Ecto neural progenitor cell (in vitro differentiated cells): ENCODE data around the gene DDX60.

Experiments used
- DNase-seq: peaks from one replicate; pipeline ENCODE4 v3.0.0-alpha.2; 2018; ENCODE audit warnings: low spot score

DDX60 gene

GRCh38 chr4:168208957-168209614 lies 109.5 kb downstream of the DDX60 start:
- no peak for DNase-seq

DNA sequence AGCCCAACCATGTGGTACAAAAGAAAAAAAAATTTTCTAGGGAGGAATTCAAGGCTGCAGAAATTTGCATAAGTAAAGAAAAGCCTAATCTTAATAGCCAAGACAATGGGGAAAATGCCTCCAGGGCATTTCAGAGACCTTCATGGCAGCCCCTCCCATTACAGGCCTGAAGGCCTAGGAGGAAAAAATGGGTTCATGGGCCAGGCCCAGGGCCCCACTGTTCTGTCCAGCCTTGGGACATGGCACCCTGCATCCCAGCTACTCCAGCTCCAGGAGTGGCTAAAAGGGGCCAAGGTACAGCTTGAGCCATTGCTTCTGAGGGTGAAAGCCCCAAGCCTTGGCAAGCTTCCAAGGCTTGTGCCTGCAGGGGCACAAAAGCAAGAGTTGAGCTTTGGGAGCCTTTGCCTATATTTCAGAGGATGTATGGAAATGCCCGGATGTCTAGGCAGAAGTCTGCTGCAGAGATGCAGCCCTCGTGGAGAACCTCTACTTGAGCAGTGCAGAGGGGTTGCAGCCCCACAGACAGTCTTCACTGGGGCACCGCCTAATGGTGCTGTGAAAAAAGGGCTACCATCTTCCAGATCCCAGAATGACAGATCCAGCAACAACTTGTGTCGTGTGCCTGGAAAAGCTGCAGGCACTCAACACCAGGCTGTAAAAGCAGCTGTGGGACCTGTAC lies 115.2 kb downstream of the DDX60 start:
- DNase-seq: no peak

- DNase-seq: no peak
These were observed 117.9 kb downstream of the DDX60 start for GRCh38 chr4:168200685-168201084.

- DNase-seq: no peak
These were observed 119.1 kb downstream of the DDX60 start for GRCh38 chr4:168199260-168199957.

DNA sequence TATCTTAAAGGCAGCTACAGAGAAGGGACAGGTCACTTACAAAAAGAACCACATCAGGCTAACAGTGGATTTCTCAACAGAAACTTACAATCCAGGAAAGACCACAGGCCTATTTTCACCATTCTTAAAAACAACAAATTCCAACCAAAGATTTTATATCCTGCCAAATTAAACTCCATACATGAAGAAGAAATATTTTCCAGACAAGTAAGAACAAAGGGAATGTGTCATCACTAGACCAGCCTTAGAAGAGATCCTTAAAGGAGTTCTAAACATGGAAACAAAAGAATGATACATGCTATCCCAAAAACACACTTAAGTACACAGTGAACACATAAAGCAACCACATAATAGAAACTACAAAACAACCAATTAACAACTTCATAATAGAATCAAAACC lies 120.6 kb downstream of the DDX60 start:
- DNase-seq: no peak

GRCh38 chr4:168188754-168189153 lies 129.8 kb downstream of the DDX60 start:
- no peak for DNase-seq

DNA sequence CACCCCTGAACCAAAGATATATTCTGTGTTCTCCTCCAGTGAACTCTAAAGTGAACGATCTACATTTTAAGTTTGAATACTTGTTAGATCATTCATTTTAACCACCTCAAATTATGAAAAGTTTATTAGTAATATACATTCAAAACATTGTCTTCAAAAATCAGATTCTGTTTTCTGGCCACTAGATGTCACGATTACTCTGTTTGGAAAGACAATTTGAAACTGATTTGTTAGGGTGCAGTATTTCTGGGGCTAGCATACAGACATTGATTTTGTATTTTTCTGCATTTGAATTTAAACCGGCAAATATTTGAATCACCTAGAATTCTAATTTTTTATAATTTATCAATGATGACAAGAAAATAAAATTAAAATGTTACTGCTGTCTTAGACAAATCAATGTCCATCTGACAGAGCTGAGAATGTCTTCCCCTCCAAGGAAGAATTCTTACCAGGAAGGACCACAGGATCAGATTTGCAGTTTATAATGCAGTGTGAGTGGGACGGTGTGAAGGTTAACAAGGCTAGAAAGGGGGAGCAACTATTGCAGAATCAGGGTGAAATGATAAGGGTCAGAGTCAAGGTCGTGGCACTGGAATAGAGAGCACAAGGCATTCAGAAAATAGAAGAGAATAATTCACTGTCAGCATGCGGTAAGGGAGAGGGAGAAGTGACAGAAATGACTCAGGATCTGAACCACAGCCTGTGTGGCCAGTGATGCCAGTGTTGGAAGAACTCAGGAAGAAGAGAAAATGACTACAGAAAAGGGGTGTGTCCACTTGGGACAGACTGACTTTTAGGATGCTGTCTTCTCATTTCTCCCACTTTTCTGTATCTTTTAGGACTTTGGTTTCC lies 134.6 kb downstream of the DDX60 start:
- DNase-seq: no peak

DNA sequence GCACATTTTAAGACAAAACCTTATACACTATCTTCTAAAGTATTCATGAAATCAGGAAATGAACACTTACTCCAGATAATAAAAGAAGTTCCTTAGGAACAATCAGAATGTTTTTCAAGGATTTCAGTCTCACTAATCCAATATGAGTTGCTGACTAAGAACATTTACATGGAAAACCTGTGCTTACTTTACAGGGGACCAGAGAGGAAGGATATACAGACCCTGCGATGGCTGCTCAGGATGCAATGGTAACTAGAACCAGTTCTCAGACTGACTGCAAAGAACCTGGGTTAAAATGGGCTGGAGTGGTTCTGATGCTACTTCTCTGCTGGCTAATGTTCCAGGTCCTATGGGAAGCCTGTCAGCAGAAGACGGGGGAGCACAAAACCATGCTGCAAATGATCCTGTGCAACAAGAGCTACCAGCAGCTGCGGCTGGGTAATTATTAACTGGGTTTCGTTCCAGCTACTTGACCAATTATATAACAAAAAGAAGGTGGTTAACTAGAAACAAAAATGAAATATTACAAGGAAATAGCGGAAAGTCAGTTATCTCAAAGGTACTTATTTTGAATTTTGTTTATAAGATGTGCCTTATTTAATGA lies 140.9 kb downstream of the DDX60 start:
- no peak for DNase-seq

- no peak for DNase-seq
These were observed 144.2 kb downstream of the DDX60 start for GRCh38 chr4:168174308-168174707.

DNA sequence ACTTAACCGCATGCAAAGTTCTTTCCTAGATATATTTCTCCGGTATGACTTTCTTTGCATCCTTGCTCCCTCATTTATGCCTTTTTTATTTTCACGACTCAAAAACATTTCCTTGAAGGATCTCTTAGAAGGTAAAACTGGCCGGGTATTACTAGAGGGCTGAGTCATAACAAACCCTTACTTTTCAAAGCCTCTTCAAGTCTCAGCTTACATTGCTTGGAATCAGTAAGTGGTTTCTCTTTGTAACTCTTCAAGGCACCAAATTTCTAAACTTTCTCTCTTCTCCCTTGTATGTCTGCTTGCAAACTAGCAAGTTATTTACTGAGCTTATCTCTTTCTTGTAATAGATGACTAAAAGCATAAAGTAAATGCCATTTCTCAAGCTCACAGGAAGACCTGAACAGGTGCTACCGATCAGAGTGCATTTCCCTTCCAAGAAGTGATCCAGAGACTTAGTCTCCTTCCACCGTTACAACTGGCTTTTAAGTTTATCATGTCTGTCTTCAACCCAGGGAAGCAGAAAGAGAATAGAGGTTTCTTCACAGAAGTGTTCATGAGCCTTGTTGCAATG lies 150.8 kb downstream of the DDX60 start:
- DNase-seq: no peak
